Measurements from ENCODE around the gene TMED8. TPM values are rescaled to one million over a fixed set of nuclear protein-coding genes. Genes with fewer than 3 reads are reported as not detected.

Gene TMED8
- total RNA-seq, 1 donor from 2014 or later, result 14.4 TPM

GRCh38 chr14:77375973-77376770, 722 bp downstream of the TMED8 start:
- DNase-seq (ENCODE audit: low spot score in 2 of 2, unreplicated experiment in 2 of 2), result peak; percentile 18 to 44
- no peaks in the 10 kb centered on the region for H3K36me3 Mint-ChIP-seq
- no peaks in the 10 kb centered on the region for H3K9me3 Mint-ChIP-seq
- TF ChIP-seq, protein P1, sequence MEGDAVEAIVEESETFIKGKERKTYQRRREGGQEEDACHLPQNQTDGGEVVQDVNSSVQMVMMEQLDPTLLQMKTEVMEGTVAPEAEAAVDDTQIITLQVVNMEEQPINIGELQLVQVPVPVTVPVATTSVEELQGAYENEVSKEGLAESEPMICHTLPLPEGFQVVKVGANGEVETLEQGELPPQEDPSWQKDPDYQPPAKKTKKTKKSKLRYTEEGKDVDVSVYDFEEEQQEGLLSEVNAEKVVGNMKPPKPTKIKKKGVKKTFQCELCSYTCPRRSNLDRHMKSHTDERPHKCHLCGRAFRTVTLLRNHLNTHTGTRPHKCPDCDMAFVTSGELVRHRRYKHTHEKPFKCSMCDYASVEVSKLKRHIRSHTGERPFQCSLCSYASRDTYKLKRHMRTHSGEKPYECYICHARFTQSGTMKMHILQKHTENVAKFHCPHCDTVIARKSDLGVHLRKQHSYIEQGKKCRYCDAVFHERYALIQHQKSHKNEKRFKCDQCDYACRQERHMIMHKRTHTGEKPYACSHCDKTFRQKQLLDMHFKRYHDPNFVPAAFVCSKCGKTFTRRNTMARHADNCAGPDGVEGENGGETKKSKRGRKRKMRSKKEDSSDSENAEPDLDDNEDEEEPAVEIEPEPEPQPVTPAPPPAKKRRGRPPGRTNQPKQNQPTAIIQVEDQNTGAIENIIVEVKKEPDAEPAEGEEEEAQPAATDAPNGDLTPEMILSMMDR (IDR thresholded peaks at IDR 0.05; ENCODE audit: unreplicated experiment), result no peak
- no peaks in the 10 kb centered on the region for H3K27me3 Mint-ChIP-seq (ENCODE audit: low read depth)
- H3K27ac Mint-ChIP-seq, result peak overlapping the region; percentile 94
- H3K4me3 Mint-ChIP-seq, result peak overlapping the region; percentile 87
- H3K4me1 Mint-ChIP-seq, result peaks cover 43% of the 10 kb centered on the region

GRCh38 chr14:77375164-77375950, 1.5 kb downstream of the TMED8 start:
- TF ChIP-seq, protein P1 (IDR thresholded peaks at IDR 0.05; ENCODE audit: unreplicated experiment), result no peak
- peak overlapping the region; percentile 87 for H3K4me3 Mint-ChIP-seq
- H3K9me3 Mint-ChIP-seq, result no peaks in the 10 kb centered on the region
- peaks cover 45% of the 10 kb centered on the region for H3K4me1 Mint-ChIP-seq
- no peak for DNase-seq (ENCODE audit: low spot score in 2 of 2, unreplicated experiment in 2 of 2)
- no peaks in the 10 kb centered on the region for H3K27me3 Mint-ChIP-seq (ENCODE audit: low read depth)
- no peaks in the 10 kb centered on the region for H3K36me3 Mint-ChIP-seq
- H3K27ac Mint-ChIP-seq, result peak overlapping the region; percentile 33

DNA sequence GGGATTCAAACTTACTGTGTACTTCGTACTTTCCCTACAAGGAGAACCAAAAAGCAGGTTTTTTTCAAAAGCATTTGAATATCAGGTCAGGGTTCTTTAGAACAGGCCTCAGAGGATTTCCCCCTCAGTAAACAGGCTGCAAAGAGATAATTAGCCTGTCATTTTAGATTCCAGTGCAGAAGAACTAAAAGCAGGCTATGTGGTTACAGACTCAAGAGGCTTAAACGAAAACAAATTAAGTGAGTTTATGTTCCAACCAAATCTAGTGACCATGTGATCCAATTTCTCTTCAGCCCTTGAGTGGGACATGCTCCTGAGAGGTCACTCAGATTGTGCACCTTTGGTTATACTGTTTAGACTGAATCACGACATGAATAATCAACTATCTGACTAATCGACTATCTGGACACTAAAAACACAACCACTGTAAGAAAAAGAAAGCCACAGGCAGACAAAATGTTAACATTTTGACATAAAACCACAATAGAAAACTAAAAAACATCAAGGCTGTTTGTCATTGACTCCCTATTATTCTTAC, 4.5 kb downstream of the TMED8 start:
- no peaks in the 10 kb centered on the region for H3K36me3 Mint-ChIP-seq
- no peak for DNase-seq (ENCODE audit: low spot score in 2 of 2, unreplicated experiment in 2 of 2)
- peaks cover 48% of the 10 kb centered on the region for H3K4me1 Mint-ChIP-seq
- H3K9me3 Mint-ChIP-seq, result no peaks in the 10 kb centered on the region
- H3K4me3 Mint-ChIP-seq, result no peak overlapping the region
- no peaks in the 10 kb centered on the region for H3K27me3 Mint-ChIP-seq (ENCODE audit: low read depth)
- TF ChIP-seq, protein P1 (IDR thresholded peaks at IDR 0.05; ENCODE audit: unreplicated experiment), result no peak
- peak overlapping the region; percentile 93 for H3K27ac Mint-ChIP-seq

GRCh38 chr14:77369285-77369684, 7.6 kb downstream of the TMED8 start:
- H3K36me3 Mint-ChIP-seq, result no peaks in the 10 kb centered on the region

GRCh38 chr14:77364146-77364545, 12.7 kb downstream of the TMED8 start:
- TF ChIP-seq, protein P1 (IDR thresholded peaks at IDR 0.05; ENCODE audit: unreplicated experiment), result no peak
- Mint-ChIP-seq H3K9me3 (peaks cover 12% of the 10 kb centered on the region), H3K36me3 (peaks cover 3% of the 10 kb centered on the region), H3K4me3 (no peak overlapping the region), H3K4me1 (no peaks in the 10 kb centered on the region), H3K27me3 (ENCODE audit: low read depth) (no peaks in the 10 kb centered on the region), H3K27ac (no peak overlapping the region)
- no peak for DNase-seq (ENCODE audit: low spot score in 2 of 2, unreplicated experiment in 2 of 2)

More at GRCh38 chr14:77369285-77369684, 7.6 kb downstream of the TMED8 start:
- no peak for DNase-seq (ENCODE audit: low spot score in 2 of 2, unreplicated experiment in 2 of 2)
- Mint-ChIP-seq H3K4me3 (no peak overlapping the region), H3K4me1 (peaks cover 31% of the 10 kb centered on the region), H3K9me3 (no peaks in the 10 kb centered on the region), H3K27me3 (ENCODE audit: low read depth) (no peaks in the 10 kb centered on the region), H3K27ac (no peak overlapping the region)
- TF ChIP-seq, protein P1 (IDR thresholded peaks at IDR 0.05; ENCODE audit: unreplicated experiment), result no peak

All from mesothelial cell of epicardium (in vitro differentiated cells).